K562 (cell line): ENCODE measurements around the gene UBE2G2. TPM values are rescaled to one million over a fixed set of nuclear protein-coding genes. Genes with fewer than 3 reads are reported as not detected.

ENCODE experiments used
- ATAC-seq: fragments of 200-7000 bp; cut with Tn5 transposase; 3 replicates; pipeline ENCODE4 v1.9.1; 2020; ENCODE audit warnings: moderate library complexity
- BruUV-seq: library from RNA; stranded (reverse); fragments of 400-500 nt; replicated peaks from 2 replicates; lab custom pipeline; 2021; lab: Mats Ljungman, UMichigan
- CTCF ChIA-PET: fragments of 300-600 bp; formaldehyde crosslinking; extraction: SDS; loops from one replicate; lab custom pipeline; 2021; ENCODE audit warnings: low intra/inter-chr PET ratio; lab: Yijun Ruan, JAX
- POLR2A ChIA-PET: fragments of 300-600, 350-650 bp; sonication (Branson Sonifier 250); formaldehyde crosslinking; extraction: SDS; loops from one replicate; lab custom pipeline; 2021; ENCODE audit warnings: antibody characterized with exemption, inconsistent platforms; lab: Yijun Ruan, JAX
- DNase-seq, 4 experiments: peaks; one replicate each; pipeline versions ENCODE4 v3.0.0 to v3.0.0-alpha.2; 2011 to 2018; ENCODE audit warnings: low spot score in 3 of 4, mixed read lengths in 3 of 4; ENCODE audit errors: extremely low read depth in 1 of 4
- FAIRE-seq: peaks from 2 replicates; lab custom pipeline; 2011; peaks lifted over from hg19 to GRCh38; lab: Jason Lieb, UNC
- H2AFZ ChIP-seq: 2 replicates; pipeline ENCODE4 v1.6.0; 2011; ENCODE audit warnings: low read depth, low read length, control low read depth, inconsistent platforms
- H3K27ac ChIP-seq: fragments of 200-600 bp; 3 replicates; pipeline ENCODE4 v1.8.0; 2011; ENCODE audit warnings: low read depth, mild to moderate bottlenecking, control low read depth, inconsistent platforms, low read length, moderate library complexity, mixed read lengths; ENCODE audit errors: extremely low read depth
- H3K27me3 ChIP-seq, 2 experiments: fragments of 300-600 bp in 1 of 2; 2 replicates in 1 of 2; 3 replicates in 1 of 2; pipeline versions ENCODE4 v1.6.0 to v1.8.0; 2011; ENCODE audit warnings: inconsistent platforms in 2 of 2, low read length in 2 of 2, mild to moderate bottlenecking in 1 of 2, mixed read lengths in 1 of 2, moderate library complexity in 1 of 2; ENCODE audit not compliant: control insufficient read depth in 2 of 2, insufficient read depth in 2 of 2
- H3K36me3 ChIP-seq: fragments of 300-600 bp; 3 replicates; pipeline ENCODE4 v1.8.0; 2011; ENCODE audit warnings: mild to moderate bottlenecking, low read length, inconsistent platforms; ENCODE audit not compliant: control insufficient read depth, insufficient read depth
- H3K4me1 ChIP-seq, 2 experiments: fragments of 200-600 bp in 1 of 2; replicated peaks in 1 of 2; 2 replicates in 1 of 2; 3 replicates in 1 of 2; pipeline versions ENCODE4 v1.5.1 to v1.8.0; 2011; ENCODE audit warnings: inconsistent platforms in 2 of 2, low read length in 2 of 2, mild to moderate bottlenecking in 1 of 2, mixed read lengths in 1 of 2, moderate library complexity in 1 of 2; ENCODE audit not compliant: control insufficient read depth in 2 of 2, insufficient read depth in 2 of 2
- H3K4me2 ChIP-seq: 2 replicates; pipeline ENCODE4 v1.6.1; 2011; ENCODE audit warnings: low read length, control low read depth, inconsistent platforms, mixed read lengths; ENCODE audit not compliant: insufficient read depth
- H3K4me3 ChIP-seq: fragments of 200-600 bp; sonication (generic), shearing (Covaris generic); 2 replicates; pipeline ENCODE4 v1.5.1; 2016; ENCODE audit warnings: control low read depth, inconsistent platforms
- H3K79me2 ChIP-seq: fragments of 200-600 bp; 3 replicates; pipeline ENCODE4 v1.8.0; 2011; ENCODE audit warnings: low read length, inconsistent platforms; ENCODE audit not compliant: control insufficient read depth, insufficient read depth
- H3K9ac ChIP-seq, 2 experiments: 2 replicates each; pipeline versions ENCODE4 v1.6.0 to v1.6.1; 2011; ENCODE audit warnings: low read depth in 2 of 2, low read length in 2 of 2, control low read depth in 1 of 2, inconsistent platforms in 1 of 2, mild to moderate bottlenecking in 1 of 2, mixed read lengths in 1 of 2; ENCODE audit not compliant: insufficient read depth in 1 of 2
- H3K9me1 ChIP-seq: one replicate; pipeline ENCODE4 v1.6.0; 2011; ENCODE audit warnings: inconsistent platforms, mild to moderate bottlenecking, low read length, moderate library complexity; ENCODE audit not compliant: control insufficient read depth, insufficient read depth
- H3K9me3 ChIP-seq: replicated peaks from 2 replicates; pipeline ENCODE4 v1.5.1; 2011; ENCODE audit warnings: low read depth, low read length, inconsistent platforms; ENCODE audit not compliant: control insufficient read depth, insufficient read depth
- H4K20me1 ChIP-seq: replicated peaks from 2 replicates; pipeline ENCODE4 v1.6.1; 2011; ENCODE audit warnings: low read length, inconsistent platforms, mixed read lengths; ENCODE audit not compliant: control insufficient read depth, insufficient read depth
- CHD4 ChIP-seq: fragments of 200-600 bp; sonication (generic); IDR thresholded peaks from 3 replicates; pipeline ENCODE4 v1.6.1; 2012; ENCODE audit warnings: low read depth, mild to moderate bottlenecking, mixed read lengths, low read length, inconsistent platforms; ENCODE audit not compliant: insufficient read depth, insufficient replicate concordance, poor library complexity, severe bottlenecking
- E2F6 ChIP-seq, 2 experiments: IDR thresholded peaks; 2 replicates each; pipeline ENCODE4 v1.6.1; 2011; ENCODE audit warnings: borderline replicate concordance in 1 of 2, control low read depth in 1 of 2, low read depth in 1 of 2, low read length in 1 of 2, mild to moderate bottlenecking in 1 of 2, mixed read lengths in 1 of 2, moderate library complexity in 1 of 2; ENCODE audit not compliant: insufficient read depth in 1 of 2, insufficient read length in 1 of 2, poor library complexity in 1 of 2, severe bottlenecking in 1 of 2; ENCODE audit errors: extremely low read depth in 1 of 2
- ELF1 ChIP-seq: fragments of 200-800 bp; sonication (Bioruptor generic); IDR thresholded peaks from 2 replicates; pipeline ENCODE4 v1.6.1; 2016; ENCODE audit warnings: missing genetic modification characterization, missing compliant biosample characterization
- ERF ChIP-seq: fragments of 450-650 bp; formaldehyde crosslinking; IDR thresholded peaks from 2 replicates; pipeline ENCODE4 v1.4.0; 2020; ENCODE audit warnings: mild to moderate bottlenecking, mixed read lengths
- FOXA1 ChIP-seq: fragments of 450-650 bp; IDR thresholded peaks from 2 replicates; pipeline ENCODE4 v1.6.1; 2016; ENCODE audit warnings: mild to moderate bottlenecking, borderline replicate concordance
- L3MBTL2 ChIP-seq: fragments of 450-650 bp; IDR thresholded peaks from 2 replicates; pipeline ENCODE4 v1.6.1; 2016; ENCODE audit warnings: mild to moderate bottlenecking, moderate library complexity
- LARP7 ChIP-seq: fragments of 450-650 bp; IDR thresholded peaks from 2 replicates; pipeline ENCODE4 v1.6.1; 2016
- PATZ1 ChIP-seq: fragments of 250-450 bp; sonication (Bioruptor Pico); IDR thresholded peaks from 2 replicates; pipeline ENCODE4 v1.5.0; 2020; ENCODE audit warnings: mild to moderate bottlenecking, borderline replicate concordance
- PHF8 ChIP-seq: fragments of 200-600 bp; sonication (generic); IDR thresholded peaks from 2 replicates; pipeline ENCODE4 v1.6.1; 2012; ENCODE audit warnings: mixed run types, mild to moderate bottlenecking, inconsistent platforms, low read length, moderate library complexity, borderline replicate concordance
- SMARCC2 ChIP-seq: fragments of 450-650 bp; IDR thresholded peaks from 2 replicates; pipeline ENCODE4 v1.6.1; 2017; ENCODE audit warnings: antibody characterized with exemption, moderate library complexity, mild to moderate bottlenecking, low read depth
- THRB ChIP-seq: fragments of 450-650 bp; formaldehyde crosslinking; conservative IDR thresholded peaks from 2 replicates; pipeline ENCODE4 v1.4.0; 2022; ENCODE audit warnings: mild to moderate bottlenecking, missing genetic modification characterization
- USF1 ChIP-seq: sonication (generic); formaldehyde crosslinking; IDR thresholded peaks from 2 replicates; pipeline ENCODE4 v1.9.0; 2022; ENCODE audit warnings: mild to moderate bottlenecking, missing genetic modification reagents
- WGBS: fragments of 100-300 bp; shearing (Covaris generic); methylation state at CpG from one replicate; pipeline ENCODE4 v1.1.6; 2016; ENCODE audit warnings: low coverage, mixed read lengths; ENCODE audit not compliant: insufficient coverage; ENCODE audit errors: missing lambda C conversion rate; 5-methylcytosine and 5-hydroxymethylcytosine counted together
- in situ Hi-C: fragments of 300-500 bp; cut with MboI; formaldehyde crosslinking; loops from 4 replicates; pipeline ENCODE4 v1.15.0; 2018; ENCODE audit warnings: inconsistent platforms, mixed read lengths
- intact Hi-C: fragments of 100-400 bp; cut with micrococcal nuclease; formaldehyde crosslinking; loops from 2 replicates; pipeline ENCODE4 v1.14.2; 2022
- polyA plus RNA-seq, 8 experiments: library from polyadenylated mRNA; depleted of rRNA in 4 of 8; stranded (reverse) in 5 of 8; unstranded in 3 of 8; fragments of >200 nt; fragmentation: Nextera tagmentation in 2 of 8; fragmentation: Illumina TruSeq in 1 of 8; extraction: Ambion mirVana in 2 of 8; extraction: Trizol in 1 of 8; gene quantifications; 2 replicates each; pipeline versions ENCODE4 v1.2.1 to v1.2.3, GENCODE V29; 2011 to 2014; ENCODE audit warnings: inconsistent platforms in 1 of 8, missing spikeins in 1 of 8
- total RNA-seq, 7 experiments: library from RNA; depleted of rRNA in 6 of 7; stranded (reverse); fragments of >200 nt in 6 of 7; fragmentation: Illumina TruSeq in 2 of 7; extraction: Trizol in 2 of 7; gene quantifications; 2 replicates each; pipeline versions ENCODE4 v1.2.1 to v1.2.3, GENCODE V29; 2011 to 2021; ENCODE audit warnings: low replicate concordance in 1 of 7

Gene UBE2G2
- total and polyA plus RNA-seq, 9 of the 15 experiments (the other 6 are each of a cell fraction or from before 2014, with no cell fraction given), result 47.5 to 225 (median 140) TPM

- Histone ChIP-seq H3K9ac (no peak overlapping the region), H3K79me2 (peaks cover 15% of the 10 kb centered on the region), H3K27ac (no peak overlapping the region), H2AFZ (no peak overlapping the region), H4K20me1 (no peaks in the 10 kb centered on the region; the same call in 1 of the 2 replicates), H3K36me3 (peaks cover 64% of the 10 kb centered on the region), H3K27me3 (no peaks in the 10 kb centered on the region), H3K4me2 (no peak overlapping the region), H3K4me1 (peaks cover 45 to 66% of the 10 kb centered on the region in 2 experiments), H3K9me3 (no peaks in the 10 kb centered on the region), H3K4me3 (no peak overlapping the region), H3K9me1 (peaks cover 6% of the 10 kb centered on the region)
- intact Hi-C loops (no loop called here), in situ Hi-C loops (no loop called here)
- POLR2A ChIA-PET, result interaction anchor here (0.7 to 1.0 kb wide), 3 partner anchors 8 to 14 kb away, joined by 3 read pairs; no protein-coding TSS in a partner anchor
- CTCF ChIA-PET, result no interaction called here
- no peak for FAIRE-seq
- no peak for ATAC-seq
- 85% methylated on average over 26 of the region's 26 CpGs for WGBS
- DNase-seq, result no peak
- BruUV-seq, result no TSS peak
- TF ChIP-seq E2F6 (IDR thresholded peaks at IDR 0.05; ENCODE audit: borderline replicate concordance in 1 of 2, extremely low read depth in 1 of 2, insufficient read depth in 1 of 2, insufficient read length in 1 of 2, low read depth in 1 of 2, low read length in 1 of 2, poor library complexity in 1 of 2, severe bottlenecking in 1 of 2) (peak in 1 of 2 experiments; percentile 13), USF1 (CRISPR knock-in tag) (no peak), SMARCC2 (no peak), PATZ1 (CRISPR knock-in tag) (no peak), LARP7 (no peak), FOXA1 (no peak), THRB (CRISPR knock-in tag) (no peak), ELF1 (no peak), ERF (CRISPR knock-in tag) (no peak), CHD4 (no peak), PHF8 (no peak), L3MBTL2 (0 out of 2 replicates have a peak, but pooled peaks have one; percentile 13)
These were observed 49.5 kb upstream of the UBE2G2 start for GRCh38 chr21:44850905-44851657.
